NT2/D1 (cell line): ENCODE data around the gene RADIL.

Source experiments
- DNase-seq: peaks from one replicate; pipeline ENCODE4 v3.0.0-alpha.2; 2011; ENCODE audit warnings: low read depth, low spot score
- H3K27me3 ChIP-seq: 2 replicates; pipeline ENCODE4 v1.6.0; 2011; ENCODE audit warnings: mild to moderate bottlenecking; ENCODE audit not compliant: insufficient read length, insufficient read depth
- H3K36me3 ChIP-seq: 2 replicates; pipeline ENCODE4 v1.6.1; 2011; ENCODE audit warnings: mild to moderate bottlenecking, low read length, mixed read lengths; ENCODE audit not compliant: insufficient read depth, insufficient read length
- H3K4me1 ChIP-seq: 2 replicates; pipeline ENCODE4 v1.5.1; 2011; ENCODE audit not compliant: insufficient read depth, insufficient read length
- H3K4me3 ChIP-seq: 2 replicates; pipeline ENCODE4 v1.5.1; 2011; ENCODE audit warnings: low read depth; ENCODE audit not compliant: insufficient read length
- H3K9ac ChIP-seq: 2 replicates; pipeline ENCODE4 v1.6.0; 2011; ENCODE audit warnings: low read depth; ENCODE audit not compliant: insufficient read length
- H3K9me3 ChIP-seq: 2 replicates; pipeline ENCODE4 v1.5.1; 2011; ENCODE audit warnings: mild to moderate bottlenecking, low read length; ENCODE audit not compliant: insufficient read depth
- SUZ12 ChIP-seq: IDR thresholded peaks from 2 replicates; pipeline ENCODE4 v1.6.1; 2011; ENCODE audit not compliant: insufficient read length, insufficient read depth; ENCODE audit errors: extremely low read depth
- YY1 ChIP-seq: IDR thresholded peaks from 2 replicates; pipeline ENCODE4 v1.6.1; 2011; ENCODE audit not compliant: insufficient read length, insufficient read depth
- ZNF274 ChIP-seq: IDR thresholded peaks from 2 replicates; pipeline ENCODE4 v1.6.1; 2011; ENCODE audit warnings: mild to moderate bottlenecking, low read depth, low read length

Gene RADIL

GRCh38 chr7:4832711-4833110, 50.8 kb downstream of the RADIL start:
- no peak for DNase-seq
- H3K4me1 ChIP-seq, result peaks cover 7% of the 10 kb centered on the region
- no peaks in the 10 kb centered on the region for H3K9me3 ChIP-seq
- peaks cover 28% of the 10 kb centered on the region for H3K36me3 ChIP-seq
- H3K27me3 ChIP-seq, result no peaks in the 10 kb centered on the region
- no peak overlapping the region for H3K4me3 ChIP-seq
- TF ChIP-seq ZNF274, result no peak
- TF ChIP-seq SUZ12, result no peak
- no peak for TF ChIP-seq YY1
- peak overlapping the region; percentile 18 for H3K9ac ChIP-seq

- H3K4me1 ChIP-seq, result no peaks in the 10 kb centered on the region
- H3K27me3 ChIP-seq, result no peaks in the 10 kb centered on the region
- H3K36me3 ChIP-seq, result peaks cover 28% of the 10 kb centered on the region
- no peak for DNase-seq
- H3K9ac ChIP-seq, result no peak overlapping the region
- TF ChIP-seq SUZ12, result no peak
- TF ChIP-seq ZNF274, result no peak
- no peak for TF ChIP-seq YY1
- H3K9me3 ChIP-seq, result no peaks in the 10 kb centered on the region
- no peak overlapping the region for H3K4me3 ChIP-seq
Measured at GRCh38 chr7:4831723-4832495, 51.6 kb downstream of the RADIL start.

GRCh38 chr7:4830176-4830575, 53.3 kb downstream of the RADIL start:
- no peaks in the 10 kb centered on the region for H3K4me1 ChIP-seq
- no peaks in the 10 kb centered on the region for H3K9me3 ChIP-seq
- peak; percentile 85 for DNase-seq
- no peak overlapping the region for H3K4me3 ChIP-seq
- no peaks in the 10 kb centered on the region for H3K27me3 ChIP-seq
- no peak overlapping the region for H3K9ac ChIP-seq
- TF ChIP-seq YY1 (no peak), SUZ12 (no peak), ZNF274 (no peak)
- peaks cover 22% of the 10 kb centered on the region for H3K36me3 ChIP-seq

- Histone ChIP-seq H3K9ac (peak overlapping the region; percentile 21), H3K36me3 (peaks cover 10% of the 10 kb centered on the region), H3K27me3 (no peaks in the 10 kb centered on the region), H3K4me1 (no peaks in the 10 kb centered on the region), H3K4me3 (no peak overlapping the region), H3K9me3 (no peaks in the 10 kb centered on the region)
- no peak for DNase-seq
- no peak for TF ChIP-seq ZNF274
- no peak for TF ChIP-seq SUZ12
- no peak for TF ChIP-seq YY1
Measured at GRCh38 chr7:4828720-4829383, 54.7 kb downstream of the RADIL start.

- no peak for DNase-seq
- Histone ChIP-seq H3K4me1 (peaks cover 2% of the 10 kb centered on the region), H3K4me3 (no peak overlapping the region), H3K27me3 (no peaks in the 10 kb centered on the region), H3K36me3 (peaks cover 7% of the 10 kb centered on the region), H3K9ac (no peak overlapping the region), H3K9me3 (no peaks in the 10 kb centered on the region)
- TF ChIP-seq SUZ12, result no peak
- no peak for TF ChIP-seq ZNF274
- TF ChIP-seq YY1, result no peak
Measured at GRCh38 chr7:4825081-4825480, 58.4 kb downstream of the RADIL start.

- TF ChIP-seq ZNF274, result no peak
- TF ChIP-seq SUZ12, result no peak
- no peak for TF ChIP-seq YY1
- no peak overlapping the region for H3K4me3 ChIP-seq
- H3K36me3 ChIP-seq, result peaks cover 4% of the 10 kb centered on the region
- no peaks in the 10 kb centered on the region for H3K9me3 ChIP-seq
- H3K9ac ChIP-seq, result no peak overlapping the region
- H3K4me1 ChIP-seq, result peaks cover 2% of the 10 kb centered on the region
- DNase-seq, result no peak
- H3K27me3 ChIP-seq, result no peaks in the 10 kb centered on the region
Measured at GRCh38 chr7:4824120-4824775, 59.3 kb downstream of the RADIL start.

- H3K4me1 ChIP-seq, result peaks cover 2% of the 10 kb centered on the region
- H3K27me3 ChIP-seq, result no peaks in the 10 kb centered on the region
- no peaks in the 10 kb centered on the region for H3K36me3 ChIP-seq
- H3K4me3 ChIP-seq, result no peak overlapping the region
- TF ChIP-seq SUZ12 (no peak), ZNF274 (no peak), YY1 (no peak)
- no peaks in the 10 kb centered on the region for H3K9me3 ChIP-seq
- no peak overlapping the region for H3K9ac ChIP-seq
- no peak for DNase-seq
Measured at GRCh38 chr7:4823441-4824119, 59.9 kb downstream of the RADIL start.
